Brain microvascular endothelial cell (primary cell): Measurements from ENCODE around the gene RPGRIP1.
A peak's percentile ranks its signal among the peaks of the same experiment; 100 is the strongest.
"Not testable (repeated sequence)": the region's sequence is repeated elsewhere in the genome, so short reads cannot be mapped to it uniquely, and the experiment has no call there.

Experiments used
- DNase-seq: peaks from one replicate; pipeline ENCODE4 v3.0.0-alpha.2; 2020
- H3K27ac ChIP-seq: fragments of 250-450 bp; sonication (Bioruptor Pico); 2 replicates; pipeline ENCODE4 v1.5.1; 2020; ENCODE audit warnings: mild to moderate bottlenecking, moderate library complexity
- H3K27me3 ChIP-seq: fragments of 250-450 bp; sonication (Bioruptor Pico); replicated peaks from 2 replicates; pipeline ENCODE4 v1.5.1; 2020; ENCODE audit warnings: mild to moderate bottlenecking
- H3K36me3 ChIP-seq: fragments of 250-450 bp; sonication (Bioruptor Pico); replicated peaks from 2 replicates; pipeline ENCODE4 v1.5.1; 2020; ENCODE audit warnings: mild to moderate bottlenecking
- H3K4me3 ChIP-seq: 2 replicates; pipeline ENCODE4 v1.5.1; 2011; ENCODE audit warnings: low read depth, mild to moderate bottlenecking, control low read depth, low read length, moderate library complexity
- in situ Hi-C: cut with HindIII; loops from 2 replicates; pipeline ENCODE4 v1.10.0; 2017; ENCODE audit warnings: low sequenced_read_pairs, low pct_ligation_motif_present
- TF ChIP-seq, protein P1 (sequence below): IDR thresholded peaks from 2 replicates; pipeline ENCODE4 v1.5.1; 2011; ENCODE audit warnings: low read depth, mild to moderate bottlenecking, moderate library complexity, low read length, control low read depth, inconsistent platforms; ENCODE audit errors: missing control alignments

The RPGRIP1 gene

DNA sequence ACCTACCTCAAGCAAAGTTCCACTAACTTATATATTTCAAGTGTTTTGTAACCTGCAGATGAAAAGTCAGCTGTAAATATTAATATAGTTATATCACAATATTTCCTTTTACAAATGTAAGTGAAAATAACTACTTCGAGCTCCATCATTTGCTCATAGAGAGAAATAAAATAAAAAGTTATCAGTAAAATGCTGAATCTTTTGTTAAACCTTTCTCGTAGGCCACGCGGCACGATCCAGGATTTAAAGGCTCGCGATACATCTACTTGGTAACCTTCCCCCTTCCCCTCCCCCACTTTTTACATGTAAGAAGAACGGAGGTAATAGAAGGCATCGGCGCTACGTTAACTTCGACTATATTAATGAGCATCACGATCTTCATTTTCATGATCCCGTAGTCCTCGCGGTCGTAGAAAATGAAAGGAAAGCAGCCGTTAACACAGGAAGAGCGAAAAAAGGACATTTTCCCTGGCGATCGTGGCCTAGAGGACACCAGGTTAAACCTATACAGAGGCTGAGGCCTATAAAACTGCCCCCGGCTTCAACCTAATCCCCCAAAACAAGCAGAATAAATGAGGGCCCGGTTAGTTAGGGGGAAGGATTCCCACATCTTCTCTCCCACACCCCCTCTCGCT, 11.1 kb upstream of the RPGRIP1 start:
- Histone ChIP-seq H3K36me3 (peaks cover 32% of the 10 kb centered on the region), H3K4me3 (peak overlapping the region; percentile 99), H3K27ac (peak overlapping the region; percentile 89), H3K27me3 (no peaks in the 10 kb centered on the region)
- peak; percentile 39 for DNase-seq
- TF ChIP-seq, protein P1, sequence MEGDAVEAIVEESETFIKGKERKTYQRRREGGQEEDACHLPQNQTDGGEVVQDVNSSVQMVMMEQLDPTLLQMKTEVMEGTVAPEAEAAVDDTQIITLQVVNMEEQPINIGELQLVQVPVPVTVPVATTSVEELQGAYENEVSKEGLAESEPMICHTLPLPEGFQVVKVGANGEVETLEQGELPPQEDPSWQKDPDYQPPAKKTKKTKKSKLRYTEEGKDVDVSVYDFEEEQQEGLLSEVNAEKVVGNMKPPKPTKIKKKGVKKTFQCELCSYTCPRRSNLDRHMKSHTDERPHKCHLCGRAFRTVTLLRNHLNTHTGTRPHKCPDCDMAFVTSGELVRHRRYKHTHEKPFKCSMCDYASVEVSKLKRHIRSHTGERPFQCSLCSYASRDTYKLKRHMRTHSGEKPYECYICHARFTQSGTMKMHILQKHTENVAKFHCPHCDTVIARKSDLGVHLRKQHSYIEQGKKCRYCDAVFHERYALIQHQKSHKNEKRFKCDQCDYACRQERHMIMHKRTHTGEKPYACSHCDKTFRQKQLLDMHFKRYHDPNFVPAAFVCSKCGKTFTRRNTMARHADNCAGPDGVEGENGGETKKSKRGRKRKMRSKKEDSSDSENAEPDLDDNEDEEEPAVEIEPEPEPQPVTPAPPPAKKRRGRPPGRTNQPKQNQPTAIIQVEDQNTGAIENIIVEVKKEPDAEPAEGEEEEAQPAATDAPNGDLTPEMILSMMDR = no peak
- in situ Hi-C loops = no loop called here

DNA sequence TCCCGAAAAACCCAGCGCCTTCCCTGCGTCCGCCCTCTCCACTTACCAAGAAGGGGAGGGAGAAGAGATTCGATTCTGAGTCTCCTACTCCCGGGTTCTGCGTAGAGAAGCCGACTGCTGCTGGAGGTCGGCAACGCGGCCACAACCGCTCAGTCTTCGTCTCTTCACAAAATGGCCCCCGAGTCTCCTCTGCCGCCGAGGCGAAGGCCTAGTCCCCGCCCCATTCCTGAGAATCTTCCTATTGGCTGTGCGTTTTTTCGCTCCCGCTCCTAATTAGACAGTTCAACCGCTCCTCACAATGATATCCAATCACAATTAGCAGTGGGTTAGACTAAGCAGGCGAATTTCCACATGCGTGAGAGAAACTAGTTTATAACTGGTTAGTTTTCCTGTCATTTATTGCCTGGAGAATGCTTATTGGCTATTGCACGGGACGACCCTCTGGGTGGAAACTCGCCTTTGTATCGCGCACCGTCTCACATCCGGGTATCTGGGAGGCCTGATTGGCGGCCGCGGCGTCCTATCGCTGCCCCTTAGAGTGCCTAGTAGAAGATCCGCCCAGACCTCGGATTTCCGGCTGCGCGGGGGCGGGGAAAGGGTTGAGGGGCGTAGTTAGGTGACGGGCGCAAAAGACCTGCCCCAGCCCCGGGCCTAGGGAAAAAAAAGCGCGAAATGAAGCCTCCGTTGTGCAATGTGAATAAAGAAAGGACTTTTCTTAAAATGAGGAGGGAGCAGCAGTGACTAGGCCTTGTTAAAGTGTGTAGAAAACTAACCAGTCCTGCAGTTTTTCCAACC, 10.4 kb upstream of the RPGRIP1 start, which contains the start of gene HNRNPC:
HNRNPC (minus strand) TSS at position 191 of the 795 bp plus-strand sequence. CDS start 35,249 bp downstream, outside the sequence.
- Histone ChIP-seq H3K36me3 (peaks cover 28% of the 10 kb centered on the region), H3K4me3 (peak within 1 kb of the TSS; percentile 99), H3K27ac (peak within 1 kb of the TSS; percentile 89), H3K27me3 (no peaks in the 10 kb centered on the region)
- TF ChIP-seq, protein P1 = no peak
- DNase-seq = peak; percentile 100
- in situ Hi-C loops = no loop called here

DNA sequence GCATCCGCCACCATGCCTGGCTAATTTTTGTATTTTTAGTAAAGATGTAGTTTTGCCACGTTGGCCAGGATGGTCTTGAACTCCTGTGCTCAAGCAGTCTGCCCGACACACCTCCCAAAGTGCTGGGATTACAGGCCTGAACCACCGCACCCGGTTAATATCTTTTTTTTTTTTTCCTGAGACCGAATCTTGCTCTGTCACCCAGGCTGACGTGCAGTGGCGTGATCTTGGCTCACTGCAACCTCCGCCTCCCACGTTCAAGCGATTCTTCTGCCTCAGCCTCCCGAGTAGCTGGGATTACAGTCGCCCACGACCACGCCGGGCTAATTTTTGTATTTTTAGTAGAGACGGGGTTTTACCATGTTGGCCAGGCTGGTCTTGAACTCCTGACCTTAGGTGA, 7.2 kb upstream of the RPGRIP1 start:
- DNase-seq, in situ Hi-C loops, H3K27ac ChIP-seq, H3K36me3 ChIP-seq, H3K27me3 ChIP-seq, H3K4me3 ChIP-seq: not testable (repeated sequence)

DNA sequence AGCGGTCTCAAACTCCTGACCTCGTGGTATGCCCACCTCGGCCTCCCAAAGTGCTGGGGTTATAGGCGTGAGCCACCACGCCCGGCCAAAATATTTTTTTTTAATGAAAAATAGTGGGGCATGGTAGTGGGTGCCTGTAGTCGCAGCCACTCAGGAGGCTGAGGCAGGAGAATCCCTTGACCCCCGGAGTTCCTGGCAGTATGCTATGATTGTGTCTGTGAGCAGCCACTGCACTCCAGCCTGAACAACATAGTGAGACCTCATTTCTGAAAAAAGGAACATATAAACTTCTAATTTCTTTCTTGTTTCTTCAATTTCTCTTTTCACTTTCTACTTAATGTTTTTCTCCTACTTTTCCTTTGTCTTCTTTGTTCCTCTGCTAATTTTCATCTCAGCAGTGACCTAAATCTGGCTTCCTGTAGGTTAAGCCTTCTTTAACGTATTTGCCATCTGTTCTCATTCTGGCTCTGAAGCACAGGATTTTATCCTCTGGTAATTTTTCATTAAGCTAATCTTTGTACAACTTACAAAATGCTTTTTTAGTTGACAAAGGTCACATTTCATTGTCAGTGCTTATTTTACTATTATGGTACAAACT, 4.5 kb upstream of the RPGRIP1 start:
- Histone ChIP-seq H3K36me3 (no peaks in the 10 kb centered on the region), H3K27ac (no peak overlapping the region), H3K4me3 (no peak overlapping the region), H3K27me3 (no peaks in the 10 kb centered on the region)
- TF ChIP-seq, protein P1 = no peak
- no peak for DNase-seq
- in situ Hi-C loops = no loop called here

DNA sequence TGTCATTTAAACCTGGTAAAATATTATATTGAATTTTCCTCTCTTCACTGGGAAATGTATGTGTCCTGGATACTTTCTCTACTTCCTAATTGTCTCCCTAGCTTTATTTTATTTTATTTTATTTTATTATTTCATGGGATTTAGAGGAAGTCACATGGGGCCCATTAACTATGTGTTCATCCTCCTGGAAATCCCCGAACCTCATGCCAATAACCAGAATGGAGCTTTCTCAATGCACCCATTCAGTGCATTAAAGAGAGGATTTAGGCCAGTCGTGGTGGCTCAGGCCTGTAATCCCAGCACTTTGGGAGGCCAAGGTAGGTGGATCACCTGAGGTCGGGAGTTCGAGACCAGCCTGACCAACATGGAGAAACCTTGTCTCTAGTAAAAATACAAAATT, 1.3 kb upstream of the RPGRIP1 start:
- in situ Hi-C loops = no loop called here
- DNase-seq = no peak
- TF ChIP-seq, protein P1 = no peak
- no peak overlapping the region for H3K27ac ChIP-seq
- no peak overlapping the region for H3K4me3 ChIP-seq
- no peaks in the 10 kb centered on the region for H3K27me3 ChIP-seq
- H3K36me3 ChIP-seq = no peaks in the 10 kb centered on the region

DNA sequence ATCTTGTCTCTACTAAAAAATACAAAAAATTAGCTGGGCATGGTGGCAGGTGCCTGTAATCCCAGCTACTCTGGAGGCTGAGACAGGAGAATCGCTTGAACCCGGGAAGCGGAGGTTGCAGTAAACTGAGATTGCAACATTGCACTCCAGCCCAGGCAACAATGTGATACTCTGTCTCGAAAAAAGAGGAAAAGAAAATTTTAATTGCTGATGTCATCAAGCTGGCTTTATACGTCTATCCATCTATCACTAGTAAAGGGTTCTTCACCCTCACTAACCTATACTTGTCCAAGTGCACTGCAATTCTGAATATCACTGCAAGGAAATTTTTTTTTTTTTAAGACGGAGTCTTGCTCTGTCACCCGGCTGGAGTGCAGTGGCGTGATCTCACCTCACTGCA, 2.0 kb downstream of the RPGRIP1 start:
- H3K27me3 ChIP-seq, in situ Hi-C loops, H3K4me3 ChIP-seq, H3K36me3 ChIP-seq, DNase-seq, H3K27ac ChIP-seq: not testable (repeated sequence)

DNA sequence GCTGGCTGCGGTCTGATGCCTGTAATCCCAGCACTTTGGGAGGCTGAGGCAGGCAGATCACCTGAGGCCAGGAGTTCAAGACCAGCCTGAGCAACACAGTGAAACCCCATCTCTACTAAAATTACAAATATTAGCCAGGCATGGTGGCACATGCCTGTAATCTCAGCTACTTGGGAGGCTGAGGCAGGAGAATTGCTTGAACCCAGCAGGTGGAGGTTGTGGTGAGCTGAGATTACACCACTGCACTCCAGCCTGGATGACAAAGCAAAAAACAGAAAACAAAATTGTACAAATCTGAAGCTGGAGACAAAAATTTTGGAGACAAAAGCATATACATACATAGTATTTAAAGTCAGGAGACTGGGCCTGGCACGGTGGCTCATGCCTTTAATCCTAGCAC, 6.6 kb downstream of the RPGRIP1 start:
- in situ Hi-C loops, DNase-seq, H3K36me3 ChIP-seq, H3K27me3 ChIP-seq, H3K4me3 ChIP-seq, H3K27ac ChIP-seq: not testable (repeated sequence)
